ENCODE measurements around the gene NKX1-2.

The NKX1-2 gene

GRCh38 chr10:124414076-124414475 is 35.8 kb downstream of the NKX1-2 start:
- DNase-seq: no peak

DNA sequence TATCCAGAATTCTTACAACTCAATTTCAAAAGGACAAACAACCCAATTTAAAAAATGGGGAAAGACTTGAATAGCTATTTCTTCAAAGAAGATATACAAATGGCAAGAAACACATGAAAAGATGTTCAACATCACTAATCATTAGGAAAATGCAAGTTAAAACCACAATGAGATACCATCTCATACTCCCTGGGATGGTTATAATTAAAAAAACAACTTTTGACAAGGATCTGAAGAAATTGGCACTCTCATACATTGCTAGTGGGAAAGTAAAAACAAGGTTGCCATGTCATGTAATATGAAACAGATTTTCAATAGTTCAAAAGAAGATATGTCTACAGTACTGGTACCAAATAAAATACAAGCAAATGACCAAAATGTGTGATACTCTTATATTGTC is 40.1 kb downstream of the NKX1-2 start:
- no peak for DNase-seq

DNA sequence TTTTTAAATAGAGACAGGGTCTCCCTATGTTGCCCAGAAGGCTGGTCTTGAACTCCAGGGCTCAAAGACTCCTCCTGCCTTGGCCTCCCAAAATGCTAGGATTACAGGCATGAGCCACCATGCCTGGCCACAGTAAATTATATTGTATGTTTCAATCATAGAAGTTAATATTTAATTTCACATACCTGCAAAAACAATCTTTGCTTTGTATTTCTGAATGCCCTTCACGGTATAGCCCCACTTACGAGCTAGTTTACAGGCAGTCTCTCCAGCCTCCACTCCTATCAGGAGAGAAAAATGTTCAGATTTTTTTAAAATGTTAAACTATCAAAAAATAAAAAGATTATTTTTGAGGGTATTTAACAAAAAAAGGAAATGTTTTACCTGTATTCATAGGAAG is 41.5 kb downstream of the NKX1-2 start:
- DNase-seq: no peak

GRCh38 chr10:124407456-124407855 is 42.4 kb downstream of the NKX1-2 start:
- DNase-seq: no peak

- peak; percentile 78 for DNase-seq
Measured at GRCh38 chr10:124403548-124403947, 46.3 kb downstream of the NKX1-2 start.

GRCh38 chr10:124402273-124402672 is 47.6 kb downstream of the NKX1-2 start:
- no peak for DNase-seq

DNA sequence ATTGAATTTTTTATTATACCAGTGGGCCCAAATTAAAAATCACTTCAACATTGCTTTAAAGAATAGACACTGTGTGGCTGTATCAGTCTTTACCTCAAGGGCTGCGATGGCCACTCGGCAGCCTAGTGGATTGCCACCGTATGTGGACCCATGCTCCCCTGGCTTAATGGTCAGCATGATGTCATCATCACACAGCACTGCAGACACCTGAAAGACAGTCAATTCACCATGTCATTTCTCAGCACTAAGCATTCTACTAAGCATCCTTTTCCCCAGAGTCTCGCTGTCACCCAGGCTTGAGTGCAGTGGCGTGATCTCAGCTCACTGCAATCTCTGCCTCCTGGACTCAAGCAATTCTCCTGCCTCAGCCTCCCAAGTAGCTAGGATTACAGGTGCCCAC is 48.2 kb downstream of the NKX1-2 start:
- DNase-seq: no peak

Data from fibroblast of upper back skin (primary cell).